Common myeloid progenitor, CD34-positive (primary cell): ENCODE measurements around the gene GIPC2.
A peak's percentile ranks its signal among the peaks of the same experiment; 100 is the strongest.

Source experiments
- CTCF ChIA-PET: fragments of 350-600 bp; sonication (Branson Sonifier 250); formaldehyde crosslinking; loops from one replicate; lab custom pipeline; 2021; ENCODE audit warnings: antibody characterized with exemption; lab: Charles Lee
- POLR2A ChIA-PET: fragments of 350-600 bp; sonication (Branson Sonifier 250); formaldehyde crosslinking; loops from one replicate; lab custom pipeline; 2021; ENCODE audit warnings: antibody characterized with exemption; lab: Charles Lee
- DNase-seq, 3 donors: peaks; one replicate each; pipeline versions ENCODE4 v3.0.0 to v3.0.0-alpha.2; 2013
- H3K27ac ChIP-seq, 2 experiments: 1 replicate in 1 of 2; 2 replicates in 1 of 2; pipeline ENCODE4 v1.7.0; 2013; ENCODE audit warnings: inconsistent platforms in 2 of 2, low read length in 2 of 2, mild to moderate bottlenecking in 2 of 2, low read depth in 1 of 2, moderate library complexity in 1 of 2; ENCODE audit not compliant: severe bottlenecking in 2 of 2, insufficient read depth in 1 of 2, poor library complexity in 1 of 2
- H3K27me3 ChIP-seq, 5 experiments: replicated peaks in 2 of 5; 1 replicate in 3 of 5; 2 replicates in 2 of 5; pipeline versions ENCODE4 v1.6.1 to v1.7.0; 2013; ENCODE audit warnings: low read length in 4 of 5, mild to moderate bottlenecking in 2 of 5, moderate library complexity in 2 of 5, inconsistent platforms in 1 of 5; ENCODE audit not compliant: insufficient read depth in 5 of 5, control insufficient read depth in 4 of 5
- H3K36me3 ChIP-seq, 4 experiments: 1 replicate in 2 of 4; 2 replicates in 2 of 4; pipeline versions ENCODE4 v1.6.1 to v1.7.0; 2013; ENCODE audit warnings: low read length in 3 of 4, control low read depth in 1 of 4, mild to moderate bottlenecking in 1 of 4; ENCODE audit not compliant: control insufficient read depth in 4 of 4, insufficient read depth in 4 of 4
- H3K4me1 ChIP-seq, 4 experiments: 1 replicate in 3 of 4; 2 replicates in 1 of 4; pipeline versions ENCODE4 v1.6.1 to v1.7.1; 2013; ENCODE audit warnings: low read length in 3 of 4, mild to moderate bottlenecking in 3 of 4, control low read depth in 1 of 4, inconsistent platforms in 1 of 4, moderate library complexity in 1 of 4; ENCODE audit not compliant: control insufficient read depth in 4 of 4, insufficient read depth in 4 of 4; ENCODE audit errors: control extremely low read depth in 1 of 4
- H3K4me3 ChIP-seq, 7 experiments: 1 replicate in 4 of 7; 2 replicates in 3 of 7; pipeline versions ENCODE4 v1.5.1 to v1.7.0; 2013; ENCODE audit warnings: mild to moderate bottlenecking in 7 of 7, low read length in 6 of 7, moderate library complexity in 6 of 7, inconsistent platforms in 2 of 7, low read depth in 2 of 7, control low read depth in 1 of 7; ENCODE audit not compliant: insufficient read depth in 4 of 7, control insufficient read depth in 1 of 7; ENCODE audit errors: extremely low read depth in 1 of 7
- H3K9me3 ChIP-seq, 5 experiments: 1 replicate in 4 of 5; 2 replicates in 1 of 5; pipeline versions ENCODE4 v1.6.1 to v1.7.1; 2013; ENCODE audit warnings: low read length in 4 of 5, mild to moderate bottlenecking in 2 of 5, inconsistent platforms in 1 of 5, low read depth in 1 of 5, moderate library complexity in 1 of 5; ENCODE audit not compliant: control insufficient read depth in 4 of 5, insufficient read depth in 2 of 5; ENCODE audit errors: control extremely low read depth in 1 of 5
- WGBS: methylation state at CpG from one replicate; pipeline ENCODE4 v1.1.5; 2013; ENCODE audit not compliant: insufficient coverage; 5-methylcytosine and 5-hydroxymethylcytosine counted together

Gene GIPC2

DNA sequence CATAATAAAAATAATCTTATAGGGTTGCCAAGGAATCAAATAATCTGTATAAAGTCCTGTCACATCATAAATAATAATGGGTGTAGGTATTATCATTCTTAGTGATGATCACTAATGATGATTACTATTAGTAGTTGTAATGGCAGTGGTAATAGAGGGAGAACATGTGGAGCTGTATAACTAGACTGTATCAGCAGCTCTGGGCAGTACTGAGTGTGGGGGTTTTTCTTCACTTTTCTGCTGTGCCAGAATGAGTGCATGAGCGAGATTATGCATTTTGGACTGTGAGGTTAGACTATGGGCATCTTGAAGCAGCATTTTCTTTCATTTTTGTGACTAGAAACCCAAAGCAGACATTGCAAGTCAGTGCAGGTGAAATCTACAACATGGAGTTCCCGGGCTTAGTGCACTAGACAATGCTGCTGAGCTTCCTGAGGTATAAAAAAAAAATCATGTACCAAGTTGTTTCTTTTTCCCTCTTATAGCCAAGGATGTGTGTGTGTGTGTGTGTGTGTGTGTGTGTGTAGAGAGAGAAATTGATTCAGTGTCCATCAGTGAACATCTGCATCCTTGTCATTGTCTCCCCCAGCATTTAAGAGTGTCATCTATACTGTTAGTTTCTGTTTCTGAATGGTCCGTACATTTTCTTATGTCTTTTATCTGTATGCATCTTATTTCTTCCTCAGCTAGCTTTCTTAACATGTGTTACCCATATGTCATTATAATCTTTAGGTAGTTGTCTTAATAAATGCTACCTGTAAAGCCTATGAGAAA is 86.6 kb downstream of the GIPC2 start:
- 100% methylated on average over 2 of the region's 3 CpGs for WGBS
- DNase-seq: no peak
- Histone ChIP-seq H3K9me3 (no peaks in the 10 kb centered on the region), H3K4me1 (peaks cover 0 to 9% (median 1%) of the 10 kb centered on the region in 4 experiments), H3K4me3 (no peak overlapping the region), H3K36me3 (no peaks in the 10 kb centered on the region), H3K27ac (no peak overlapping the region), H3K27me3 (no peaks in the 10 kb centered on the region)
- CTCF ChIA-PET: interaction anchor here (0.6 to 7.0 kb wide), 10 partner anchors 8 to 543 kb away, joined by 3 to 67 read pairs (median 6); no protein-coding TSS in a partner anchor
- POLR2A ChIA-PET: no interaction called here

DNA sequence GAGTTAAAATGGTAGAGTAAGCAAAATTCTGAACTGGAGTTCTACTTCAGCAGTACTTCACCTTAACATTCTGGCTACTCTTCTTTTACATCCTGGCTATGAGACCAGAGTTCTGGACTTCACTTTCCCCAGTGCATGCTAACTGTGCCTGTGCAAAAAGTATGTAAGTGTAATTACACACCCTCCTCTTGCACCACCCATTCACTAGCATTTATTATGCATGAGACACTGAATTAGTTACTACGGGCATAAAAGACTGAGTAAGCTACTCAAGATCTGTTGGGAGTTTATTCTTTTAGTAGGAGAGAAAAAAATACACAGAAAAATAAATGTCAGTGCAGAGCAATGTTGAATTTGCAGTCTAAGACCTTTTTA is 87.2 kb downstream of the GIPC2 start:
- H3K9me3 ChIP-seq: no peaks in the 10 kb centered on the region
- H3K36me3 ChIP-seq: no peaks in the 10 kb centered on the region
- no peak for DNase-seq
- H3K4me1 ChIP-seq: peaks cover 0 to 9% (median 1%) of the 10 kb centered on the region in 4 experiments
- no peak overlapping the region for H3K27ac ChIP-seq
- H3K27me3 ChIP-seq: no peaks in the 10 kb centered on the region
- no CpG with 5 or more reads among the region's 1 CpG for WGBS
- ChIA-PET CTCF (interaction anchor here (0.6 to 7.0 kb wide), 6 partner anchors 12 to 540 kb away, joined by 3 to 67 read pairs (median 7); no protein-coding TSS in a partner anchor), POLR2A (no interaction called here)
- H3K4me3 ChIP-seq: no peak overlapping the region

GRCh38 chr1:78136680-78137079 is 90.9 kb downstream of the GIPC2 start:
- Histone ChIP-seq H3K4me1 (peaks cover 0 to 9% (median 1%) of the 10 kb centered on the region in 4 experiments), H3K9me3 (no peaks in the 10 kb centered on the region), H3K36me3 (no peaks in the 10 kb centered on the region), H3K27ac (no peak overlapping the region), H3K4me3 (no peak overlapping the region), H3K27me3 (no peaks in the 10 kb centered on the region)
- ChIA-PET POLR2A (no interaction called here), CTCF (interaction anchor here (0.7 to 1.5 kb wide), 3 partner anchors 10 to 471 kb away, joined by 3 to 4 read pairs (median 3); no protein-coding TSS in a partner anchor)
- WGBS: no CpG with 5 or more reads among the region's 1 CpG
- peak in 2 of 3 donors; percentile 76 to 84 for DNase-seq

DNA sequence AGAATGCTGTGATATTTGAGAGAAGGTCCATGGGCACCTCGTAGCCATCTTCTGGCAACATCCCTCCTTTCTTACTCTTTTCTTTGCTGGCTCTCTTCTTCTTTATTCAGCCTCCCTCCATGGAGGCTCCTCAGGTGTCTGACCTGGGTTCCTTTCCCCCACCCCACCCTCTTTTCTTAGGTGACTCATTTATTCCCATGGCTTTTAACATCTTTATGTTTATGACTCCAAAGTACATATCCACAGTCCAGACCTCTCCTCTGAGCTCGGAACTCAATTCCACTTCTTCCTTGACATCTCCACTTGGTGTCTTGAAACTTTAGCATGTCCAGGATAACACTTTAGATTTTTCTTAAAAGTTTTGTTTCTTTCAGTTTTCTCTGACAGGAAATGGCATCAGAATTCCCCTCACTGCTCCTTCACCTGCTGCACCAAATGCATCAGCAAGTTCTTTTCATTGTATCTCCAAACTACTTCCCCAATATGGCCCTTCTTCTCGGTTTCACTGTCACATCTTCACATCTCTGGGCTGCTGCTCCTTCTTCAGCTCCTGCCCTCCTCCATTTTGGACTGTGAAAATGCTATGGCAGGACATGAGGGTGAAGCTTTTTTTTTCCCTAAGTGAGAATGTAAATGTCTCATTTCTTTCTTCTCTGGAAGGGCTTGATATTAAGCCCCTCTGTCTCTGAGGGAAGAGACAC is 95.9 kb downstream of the GIPC2 start:
- DNase-seq: no peak
- H3K4me3 ChIP-seq: no peak overlapping the region
- no peaks in the 10 kb centered on the region for H3K27me3 ChIP-seq
- H3K4me1 ChIP-seq: peaks cover 0 to 16% (median 8%) of the 10 kb centered on the region in 4 experiments
- no peak overlapping the region for H3K27ac ChIP-seq
- ChIA-PET POLR2A (interaction anchor here (0.5 kb wide), 1 partner anchor 12 kb away, joined by 4 read pairs; no protein-coding TSS in a partner anchor), CTCF (interaction anchor here (1.3 to 6.7 kb wide), 2 partner anchors 11 to 14 kb away, joined by 4 to 47 read pairs; no protein-coding TSS in a partner anchor)
- H3K36me3 ChIP-seq: no peaks in the 10 kb centered on the region
- no peaks in the 10 kb centered on the region for H3K9me3 ChIP-seq
- 94% methylated on average over 2 of the region's 3 CpGs for WGBS

DNA sequence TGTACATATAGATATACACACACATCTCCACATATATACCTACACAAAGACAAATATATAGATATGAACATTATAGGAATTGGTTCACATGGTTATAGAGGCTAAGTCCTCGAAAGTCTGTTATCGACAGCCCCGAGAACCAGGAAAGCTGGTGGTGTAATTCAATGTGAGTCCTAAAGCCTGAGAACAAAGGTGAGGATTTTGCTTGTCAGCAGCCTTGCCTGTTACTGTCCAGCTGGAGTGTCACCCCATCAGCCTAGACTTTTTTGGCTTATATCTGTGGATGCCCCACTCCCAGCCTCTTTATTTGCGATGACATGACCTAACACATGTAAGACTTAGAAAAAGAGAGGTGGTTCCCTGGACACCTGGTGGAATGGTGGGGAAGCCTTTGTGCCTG is 97.0 kb downstream of the GIPC2 start:
- peak overlapping the region in 5 of 7 experiments; percentile 30 to 68 (median 42) for H3K4me3 ChIP-seq
- 100% methylated on average over 4 of the region's 4 CpGs for WGBS
- no peak for DNase-seq
- ChIA-PET CTCF (interaction anchor here (1.1 to 6.7 kb wide), 5 partner anchors 9 to 465 kb away, joined by 4 to 47 read pairs (median 4); no protein-coding TSS in a partner anchor), POLR2A (no interaction called here)
- H3K9me3 ChIP-seq: no peaks in the 10 kb centered on the region
- no peaks in the 10 kb centered on the region for H3K27me3 ChIP-seq
- no peaks in the 10 kb centered on the region for H3K36me3 ChIP-seq
- H3K4me1 ChIP-seq: peaks cover 0 to 11% (median 8%) of the 10 kb centered on the region in 4 experiments
- H3K27ac ChIP-seq: peak overlapping the region in 1 of 2 experiments; percentile 8

- H3K9me3 ChIP-seq: no peaks in the 10 kb centered on the region
- peak; percentile 54 to 86 (median 77) for DNase-seq
- ChIA-PET POLR2A (no interaction called here), CTCF (interaction anchor here (1.1 to 6.7 kb wide), 6 partner anchors 9 to 483 kb away, joined by 4 to 47 read pairs (median 4); no protein-coding TSS in a partner anchor)
- H3K4me1 ChIP-seq: peaks cover 0 to 11% (median 8%) of the 10 kb centered on the region in 4 experiments
- H3K36me3 ChIP-seq: no peaks in the 10 kb centered on the region
- WGBS: 0% methylated on average over 2 of the region's 4 CpGs
- no peaks in the 10 kb centered on the region for H3K27me3 ChIP-seq
- H3K27ac ChIP-seq: peak overlapping the region in 1 of 2 experiments; percentile 8
- H3K4me3 ChIP-seq: peak overlapping the region in 6 of 7 experiments; percentile 25 to 68 (median 39)
These were observed 97.4 kb downstream of the GIPC2 start for GRCh38 chr1:78143152-78143551.
